ENCODE data around the gene ERCC5. TPM values are rescaled to one million over a fixed set of nuclear protein-coding genes. Genes with fewer than 3 reads are reported as not detected.

Gene ERCC5
- total RNA-seq, 1 donor from 2014 or later = 51.3 TPM

GRCh38 chr13:102839462-102839861 lies 6.4 kb upstream of the ERCC5 start:
- ATAC-seq = no peak
- intact Hi-C loops (cut with DNase I) = no loop called here

GRCh38 chr13:102845289-102845629 lies 573 bp upstream of the ERCC5 start:
- peak; percentile 36 to 40 for ATAC-seq
- peaks cover 20% of the 10 kb centered on the region for H3K4me1 ChIP-seq

More at GRCh38 chr13:102839462-102839861, 6.4 kb upstream of the ERCC5 start:
- Histone ChIP-seq H3K4me1 (no peaks in the 10 kb centered on the region), H3K9me3 (no peaks in the 10 kb centered on the region), H3K36me3 (peaks cover 21% of the 10 kb centered on the region), H3K27ac (no peak overlapping the region), H3K4me3 (no peak overlapping the region), H3K27me3 (ENCODE audit: low read depth) (no peaks in the 10 kb centered on the region)
- no peak for TF ChIP-seq CTCF (IDR thresholded peaks at IDR 0.05)
- no peak for DNase-seq

GRCh38 chr13:102846261-102847015 lies 606 bp downstream of the ERCC5 start:
- ATAC-seq (peak; percentile 66 to 74), DNase-seq (peak; percentile 67)
- Histone ChIP-seq H3K4me3 (peak overlapping the region; percentile 90), H3K27me3 (ENCODE audit: low read depth) (no peaks in the 10 kb centered on the region), H3K9me3 (no peaks in the 10 kb centered on the region), H3K27ac (peak overlapping the region; percentile 98), H3K4me1 (peaks cover 20% of the 10 kb centered on the region), H3K36me3 (no peaks in the 10 kb centered on the region)
- intact Hi-C loops (cut with DNase I) = no loop called here
- no peak for TF ChIP-seq CTCF (IDR thresholded peaks at IDR 0.05)

More at GRCh38 chr13:102845289-102845629, 573 bp upstream of the ERCC5 start:
- intact Hi-C loops (cut with DNase I) = no loop called here
- no peak for TF ChIP-seq CTCF (IDR thresholded peaks at IDR 0.05)
- H3K9me3 ChIP-seq = no peaks in the 10 kb centered on the region
- H3K36me3 ChIP-seq = no peaks in the 10 kb centered on the region
- H3K27me3 ChIP-seq (ENCODE audit: low read depth) = no peaks in the 10 kb centered on the region
- peak overlapping the region; percentile 98 for H3K27ac ChIP-seq
- no peak for DNase-seq
- peak overlapping the region; percentile 90 for H3K4me3 ChIP-seq

GRCh38 chr13:102847272-102848234 lies 1.7 kb downstream of the ERCC5 start:
- intact Hi-C loops (cut with DNase I) = no loop called here
- no peaks in the 10 kb centered on the region for H3K27me3 ChIP-seq (ENCODE audit: low read depth)
- peak; percentile 63 for TF ChIP-seq CTCF (IDR thresholded peaks at IDR 0.05)
- no peaks in the 10 kb centered on the region for H3K9me3 ChIP-seq
- H3K27ac ChIP-seq = peak overlapping the region; percentile 98
- peaks cover 20% of the 10 kb centered on the region for H3K4me1 ChIP-seq
- no peak for ATAC-seq
- peaks cover 6% of the 10 kb centered on the region for H3K36me3 ChIP-seq
- no peak for DNase-seq
- peak overlapping the region; percentile 90 for H3K4me3 ChIP-seq

- peaks cover 20% of the 10 kb centered on the region for H3K4me1 ChIP-seq
- no peak for TF ChIP-seq CTCF (IDR thresholded peaks at IDR 0.05)
- no peaks in the 10 kb centered on the region for H3K9me3 ChIP-seq
- no peak overlapping the region for H3K27ac ChIP-seq
- DNase-seq = no peak
- H3K4me3 ChIP-seq = no peak overlapping the region
- ATAC-seq = no peak
- H3K36me3 ChIP-seq = peaks cover 17% of the 10 kb centered on the region
- intact Hi-C loops (cut with DNase I) = no loop called here
- H3K27me3 ChIP-seq (ENCODE audit: low read depth) = no peaks in the 10 kb centered on the region
Measured at GRCh38 chr13:102848956-102849355, 3.1 kb downstream of the ERCC5 start.
